Endodermal cell (in vitro differentiated cells): ENCODE data around the gene KRT6A. TPM values are rescaled to one million over a fixed set of nuclear protein-coding genes. Genes with fewer than 3 reads are reported as not detected.
"Not testable (repeated sequence)": the region's sequence is repeated elsewhere in the genome, so short reads cannot be mapped to it uniquely, and the experiment has no call there.

Source experiments
- DNase-seq: peaks from one replicate; pipeline ENCODE4 v3.0.0-alpha.2; 2017
- H3K27ac ChIP-seq: 2 replicates; pipeline ENCODE4 v1.5.1; 2013; ENCODE audit warnings: mild to moderate bottlenecking, low read depth, low read length, moderate library complexity
- H3K27me3 ChIP-seq: 2 replicates; pipeline ENCODE4 v1.6.1; 2013; ENCODE audit warnings: mild to moderate bottlenecking, low read length, moderate library complexity; ENCODE audit not compliant: insufficient read depth, control insufficient read depth, poor library complexity, severe bottlenecking
- H3K36me3 ChIP-seq: 2 replicates; pipeline ENCODE4 v1.7.0; 2013; ENCODE audit warnings: mild to moderate bottlenecking, low read length, moderate library complexity; ENCODE audit not compliant: control insufficient read depth, insufficient read depth
- H3K4me1 ChIP-seq: one replicate; pipeline ENCODE4 v1.7.0; 2013; ENCODE audit warnings: low read length; ENCODE audit not compliant: control insufficient read depth, insufficient read depth
- H3K4me3 ChIP-seq: 2 replicates; pipeline ENCODE4 v1.5.1; 2013; ENCODE audit warnings: mild to moderate bottlenecking, low read length, moderate library complexity
- H3K9ac ChIP-seq: 2 replicates; pipeline ENCODE4 v1.6.1; 2013; ENCODE audit warnings: mild to moderate bottlenecking, low read length, moderate library complexity; ENCODE audit not compliant: poor library complexity, severe bottlenecking; ENCODE audit errors: extremely low read depth
- H3K9me3 ChIP-seq: 2 replicates; pipeline ENCODE4 v1.6.1; 2013; ENCODE audit warnings: mild to moderate bottlenecking, low read length, moderate library complexity; ENCODE audit not compliant: control insufficient read depth
- H3K27ac Mint-ChIP-seq: 2 replicates; pipeline ENCODE4 v1.8.0; 2020; ENCODE audit warnings: mixed read lengths
- H3K27me3 Mint-ChIP-seq: 2 replicates; pipeline ENCODE4 v1.8.0; 2021; ENCODE audit warnings: mild to moderate bottlenecking, mixed read lengths; ENCODE audit not compliant: insufficient read depth
- H3K36me3 Mint-ChIP-seq: 2 replicates; pipeline ENCODE4 v1.8.0; 2020; ENCODE audit warnings: low read depth, mixed read lengths
- H3K4me1 Mint-ChIP-seq: 2 replicates; pipeline ENCODE4 v1.8.0; 2020; ENCODE audit warnings: mixed read lengths
- H3K4me3 Mint-ChIP-seq: 2 replicates; pipeline ENCODE4 v1.8.0; 2020; ENCODE audit warnings: mild to moderate bottlenecking, moderate library complexity, mixed read lengths
- H3K9me3 Mint-ChIP-seq: 2 replicates; pipeline ENCODE4 v1.8.0; 2020; ENCODE audit warnings: mild to moderate bottlenecking, mixed read lengths
- CTCF ChIP-seq: fragments of 200-600 bp; sonication (generic); conservative IDR thresholded peaks from 2 replicates; pipeline ENCODE4 v1.5.0; 2021; ENCODE audit warnings: antibody characterized with exemption, mild to moderate bottlenecking
- WGBS, 2 experiments: methylation state at CpG; one replicate each; pipeline versions ENCODE4 v1.1.5 to v1.1.7; 2013; ENCODE audit warnings: missing lambda C conversion rate in 2 of 2, mixed read lengths in 1 of 2; ENCODE audit not compliant: insufficient coverage in 1 of 2, insufficient read length in 1 of 2; 5-methylcytosine and 5-hydroxymethylcytosine counted together
- total RNA-seq, 2 donors: library from RNA; stranded (reverse); fragmentation: NEBNext Ultra II Directional in 1 of 2; extraction: Animal tissue kit (Norgen Biotek cat#: 25700) in 1 of 2; gene quantifications; 2 replicates in 1 of 2; 3 replicates in 1 of 2; pipeline ENCODE4 v1.2.1, GENCODE V29; 2021

KRT6A gene
- total RNA-seq, 2 donors from 2014 or later: not detected

GRCh38 chr12:52488736-52489135, 4.3 kb downstream of the KRT6A start:
- Mint-ChIP-seq H3K36me3 (no peaks in the 10 kb centered on the region), H3K4me1 (peaks cover under 1% of the 10 kb centered on the region), H3K27me3 (peaks cover 31% of the 10 kb centered on the region)

GRCh38 chr12:52487744-52488443, 5.2 kb downstream of the KRT6A start:
- H3K4me3 ChIP-seq, H3K9me3 Mint-ChIP-seq, H3K4me3 Mint-ChIP-seq, H3K27me3 ChIP-seq, H3K36me3 ChIP-seq, H3K9ac ChIP-seq, H3K4me1 Mint-ChIP-seq, H3K27ac Mint-ChIP-seq, DNase-seq, H3K36me3 Mint-ChIP-seq, H3K27ac ChIP-seq, H3K4me1 ChIP-seq: not testable (repeated sequence)
- peaks cover 13% of the 10 kb centered on the region for H3K9me3 ChIP-seq
- WGBS, 2 experiments: 89% methylated on average over 5 to 13 of the region's 15 CpGs
- H3K27me3 Mint-ChIP-seq: peaks cover 33% of the 10 kb centered on the region

More at GRCh38 chr12:52488736-52489135, 4.3 kb downstream of the KRT6A start:
- no peaks in the 10 kb centered on the region for H3K36me3 ChIP-seq
- no peak overlapping the region for H3K4me3 ChIP-seq
- H3K4me1 ChIP-seq: no peaks in the 10 kb centered on the region
- H3K9me3 Mint-ChIP-seq: peaks cover 2% of the 10 kb centered on the region
- H3K9ac ChIP-seq: no peak overlapping the region
- no peak for TF ChIP-seq CTCF
- H3K27ac ChIP-seq: no peak overlapping the region
- peaks cover 13% of the 10 kb centered on the region for H3K9me3 ChIP-seq
- no peak overlapping the region for H3K27ac Mint-ChIP-seq
- DNase-seq: no peak
- H3K27me3 ChIP-seq: no peaks in the 10 kb centered on the region
- no peak overlapping the region for H3K4me3 Mint-ChIP-seq

- H3K4me1 ChIP-seq: no peaks in the 10 kb centered on the region
- no peak overlapping the region for H3K27ac Mint-ChIP-seq
- peaks cover 33% of the 10 kb centered on the region for H3K27me3 Mint-ChIP-seq
- TF ChIP-seq CTCF: no peak
- H3K27me3 ChIP-seq: no peaks in the 10 kb centered on the region
- H3K4me3 Mint-ChIP-seq: no peak overlapping the region
- no peak overlapping the region for H3K27ac ChIP-seq
- H3K4me3 ChIP-seq: no peak overlapping the region
- H3K9me3 ChIP-seq: peaks cover 13% of the 10 kb centered on the region
- DNase-seq: no peak
- peaks cover 2% of the 10 kb centered on the region for H3K9me3 Mint-ChIP-seq
- H3K36me3 ChIP-seq: no peaks in the 10 kb centered on the region
- no peaks in the 10 kb centered on the region for H3K36me3 Mint-ChIP-seq
- H3K9ac ChIP-seq: no peak overlapping the region
- no peaks in the 10 kb centered on the region for H3K4me1 Mint-ChIP-seq
- WGBS, 2 experiments: 50 to 57% methylated on average over 1 of the region's 1 CpG
Observed at GRCh38 chr12:52487211-52487610, 5.8 kb downstream of the KRT6A start.
